A204.1 (cell line): Measurements from ENCODE around the gene PARD3B.

Source experiments
- FAIRE-seq: peaks from 2 replicates; lab custom pipeline; 2012; peaks lifted over from hg19 to GRCh38; lab: Jason Lieb, UNC

Gene PARD3B

GRCh38 chr2:204655101-204655500, 109.8 kb downstream of the PARD3B start:
- FAIRE-seq: no peak

- FAIRE-seq: no peak
These were observed 110.4 kb downstream of the PARD3B start for GRCh38 chr2:204655626-204656025.

DNA sequence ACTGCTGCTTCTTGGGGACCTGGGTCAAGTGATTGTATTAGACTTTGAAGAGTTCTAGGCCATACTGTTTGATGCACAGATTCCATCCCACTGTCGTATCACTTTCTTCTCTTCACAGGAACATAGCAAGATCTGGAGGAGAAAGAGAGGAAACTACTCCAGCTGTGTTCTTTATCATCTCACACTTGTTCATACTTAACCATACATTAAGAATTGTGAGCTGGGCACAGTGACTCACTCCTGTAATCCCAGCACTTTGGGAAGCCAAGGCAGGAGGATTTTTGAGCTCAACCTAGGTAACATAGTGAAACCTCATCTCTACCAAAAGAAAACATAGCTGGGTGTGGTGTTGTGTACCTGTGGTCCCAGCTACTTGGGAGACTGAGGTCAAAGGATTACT, 111.7 kb downstream of the PARD3B start:
- no peak for FAIRE-seq

DNA sequence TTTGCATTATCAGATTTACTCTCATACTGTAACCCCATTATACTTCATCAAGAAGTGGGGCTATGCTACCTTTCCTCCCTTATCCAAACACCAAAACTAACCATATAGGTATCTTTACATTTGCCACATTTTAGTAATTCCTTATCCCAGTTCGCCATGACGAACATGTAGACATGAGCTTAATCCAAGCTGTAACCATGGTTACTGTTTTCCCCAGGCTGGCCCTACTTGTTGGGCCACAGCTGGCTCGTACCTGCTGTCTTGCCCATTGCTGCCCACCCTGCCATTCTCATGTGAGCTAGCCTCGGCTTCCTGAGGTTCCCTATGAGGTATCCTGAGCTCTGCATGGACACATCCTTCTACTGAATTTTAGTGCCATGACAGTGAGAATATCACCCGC, 117.7 kb downstream of the PARD3B start:
- FAIRE-seq: no peak

DNA sequence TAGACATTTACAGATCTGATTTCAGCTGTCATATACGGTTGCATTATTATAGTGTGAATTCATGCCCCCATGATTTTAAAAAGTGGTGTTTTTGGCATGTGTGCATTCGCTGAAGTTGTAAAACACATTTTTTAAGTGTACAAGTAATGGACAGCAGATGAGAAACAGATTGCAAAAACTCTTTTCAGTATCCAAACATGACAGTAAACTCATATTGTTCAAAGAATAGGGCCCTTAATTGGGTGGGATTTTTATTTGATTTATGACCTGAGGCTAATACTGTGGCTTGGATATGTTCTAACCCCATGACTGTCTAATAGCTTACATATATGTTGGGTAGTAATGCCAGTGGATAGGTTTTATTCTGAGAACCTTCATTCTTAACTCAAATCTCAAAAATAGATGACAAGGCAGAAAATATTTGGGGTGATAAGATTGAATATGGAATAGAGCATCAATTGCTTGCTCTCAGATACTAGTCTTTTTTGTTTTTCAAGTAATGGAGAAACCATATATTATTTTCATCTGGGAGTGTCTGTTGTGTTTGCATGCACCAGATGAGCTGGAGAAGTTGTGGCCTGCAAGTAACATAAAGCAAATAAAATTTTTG, 118.6 kb downstream of the PARD3B start:
- FAIRE-seq: no peak

- no peak for FAIRE-seq
These were observed 119.4 kb downstream of the PARD3B start for GRCh38 chr2:204664708-204665121.

GRCh38 chr2:204665207-204665606, 119.9 kb downstream of the PARD3B start:
- no peak for FAIRE-seq

GRCh38 chr2:204665771-204666170, 120.5 kb downstream of the PARD3B start:
- no peak for FAIRE-seq

GRCh38 chr2:204667990-204668389, 122.7 kb downstream of the PARD3B start:
- FAIRE-seq: no peak

GRCh38 chr2:204669382-204669781, 124.1 kb downstream of the PARD3B start:
- FAIRE-seq: no peak

GRCh38 chr2:204670124-204670523, 124.8 kb downstream of the PARD3B start:
- FAIRE-seq: no peak

DNA sequence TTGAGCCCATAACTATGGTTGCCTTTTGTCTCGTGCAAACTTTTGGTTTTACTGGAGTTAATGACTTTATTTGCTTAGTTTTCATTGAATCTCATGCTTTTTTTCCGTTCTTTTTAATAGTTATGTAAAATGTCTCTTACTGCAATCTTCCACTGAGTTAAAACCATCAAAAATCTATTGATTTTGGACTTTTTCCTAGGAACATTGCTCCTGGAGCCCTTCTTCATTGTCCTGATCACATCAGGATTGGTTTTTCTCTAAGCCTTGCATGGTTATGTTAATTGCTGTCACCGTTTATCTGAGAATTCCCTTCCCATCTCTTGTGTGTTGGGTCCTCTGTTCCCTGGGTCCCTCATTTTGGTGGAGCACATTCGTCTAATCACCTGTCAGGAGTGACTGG, 125.5 kb downstream of the PARD3B start:
- FAIRE-seq: no peak

DNA sequence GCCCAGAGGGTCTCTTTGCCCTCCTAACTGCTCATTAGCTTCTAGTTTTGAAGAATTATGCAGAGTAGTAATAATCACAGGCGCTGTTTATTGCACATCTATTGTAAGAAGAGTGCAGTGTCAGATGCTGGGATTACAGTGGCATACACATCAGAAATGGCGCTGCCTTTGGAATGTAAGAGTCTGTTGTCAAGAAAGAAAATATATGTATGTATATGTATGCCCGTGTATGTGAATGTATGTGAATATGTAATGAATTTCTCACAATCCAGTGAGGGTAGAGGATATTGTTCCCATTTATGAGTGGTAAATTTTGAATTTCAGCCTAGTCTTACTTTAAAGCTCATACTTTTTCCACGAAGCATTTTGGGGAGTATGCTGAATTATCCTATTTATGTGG, 127.5 kb downstream of the PARD3B start:
- FAIRE-seq: no peak

GRCh38 chr2:204673877-204674276, 128.6 kb downstream of the PARD3B start:
- FAIRE-seq: no peak

- FAIRE-seq: no peak
These were observed 132.8 kb downstream of the PARD3B start for GRCh38 chr2:204678031-204678430.

DNA sequence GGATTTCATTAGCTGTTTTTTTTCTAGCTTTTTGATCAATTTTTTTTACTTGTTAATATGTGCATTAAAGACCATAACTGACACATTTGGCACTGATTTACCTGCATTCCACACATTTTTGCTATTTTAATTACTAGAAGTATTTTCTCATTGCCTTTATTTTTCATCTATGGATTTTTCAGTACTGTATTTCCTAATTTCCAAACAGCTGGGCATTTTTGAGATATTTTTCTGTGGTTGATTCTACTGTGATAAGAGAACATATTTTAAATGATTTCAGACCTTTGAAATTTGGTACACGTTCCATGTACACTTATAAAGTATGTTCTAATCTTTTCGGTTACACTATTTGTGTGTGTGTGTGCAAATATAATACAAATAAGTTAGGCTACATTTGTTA, 135.3 kb downstream of the PARD3B start:
- FAIRE-seq: no peak

- FAIRE-seq: no peak
These were observed 136.1 kb downstream of the PARD3B start for GRCh38 chr2:204681412-204681811.

DNA sequence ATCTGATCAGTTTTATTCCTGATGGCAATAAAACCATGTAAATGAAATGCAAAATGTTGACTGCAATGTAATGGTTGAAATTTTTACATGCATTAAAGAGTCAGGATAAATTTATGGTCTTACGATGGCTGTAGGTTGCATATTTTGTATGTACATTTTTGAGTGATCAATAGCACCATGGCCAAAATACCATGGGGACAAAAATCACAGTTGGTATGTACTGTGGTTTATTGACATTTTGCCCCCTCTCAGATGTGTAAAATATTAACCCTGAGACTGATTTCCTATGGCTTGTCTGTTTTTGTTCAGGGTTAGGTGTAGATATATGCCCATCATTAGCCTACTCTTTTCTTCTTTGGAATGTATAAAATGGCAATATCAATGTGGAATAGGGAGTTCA, 138.1 kb downstream of the PARD3B start:
- no peak for FAIRE-seq

DNA sequence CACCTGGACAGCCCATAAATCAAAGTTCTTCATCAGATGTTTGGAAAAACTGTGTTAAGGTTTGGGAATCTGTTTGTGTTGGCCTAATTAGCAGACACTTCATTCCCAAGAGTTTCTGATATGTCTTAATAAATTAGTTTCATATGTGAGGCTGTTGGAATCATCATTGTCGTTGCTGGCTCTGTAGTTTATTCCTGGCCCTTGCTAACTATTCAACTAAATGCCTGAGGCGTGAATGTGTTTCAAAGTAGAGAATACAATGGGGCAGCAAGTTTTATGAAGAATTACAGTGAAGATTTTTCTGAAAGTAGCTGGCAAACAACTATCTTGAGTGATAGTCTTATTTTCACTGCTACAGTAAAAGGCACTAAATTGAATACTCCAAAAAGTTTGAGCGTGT, 141.1 kb downstream of the PARD3B start:
- no peak for FAIRE-seq

GRCh38 chr2:204687776-204688175, 142.5 kb downstream of the PARD3B start:
- FAIRE-seq: no peak

DNA sequence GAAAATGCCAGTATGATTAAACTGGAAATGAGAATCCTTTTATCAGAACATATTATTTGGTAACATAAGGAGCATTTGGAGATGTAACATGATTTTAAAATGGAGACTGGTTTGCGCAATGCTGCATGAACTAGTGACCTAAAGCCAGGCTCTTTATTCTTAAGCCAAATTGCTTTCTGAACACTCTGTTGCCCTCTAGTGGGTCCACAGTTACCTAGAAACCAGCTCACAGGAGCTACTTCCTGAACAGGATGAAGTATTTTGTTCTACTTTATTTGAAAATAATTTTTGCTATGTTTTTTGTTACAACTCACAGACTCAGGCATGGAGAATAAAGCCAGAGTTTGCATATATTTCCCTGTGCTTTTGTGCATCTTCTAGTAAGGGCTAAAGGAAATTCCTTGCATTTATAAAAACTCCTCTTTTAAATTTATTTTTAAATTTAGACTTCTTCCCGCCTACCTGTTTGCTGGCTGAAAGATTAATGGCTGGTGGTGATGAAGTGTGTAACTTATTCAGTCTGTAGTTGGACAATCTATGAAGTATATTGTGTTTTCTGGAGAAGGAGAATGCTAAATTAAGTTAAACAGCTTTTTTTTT, 146.7 kb downstream of the PARD3B start:
- FAIRE-seq: peak; percentile 86

DNA sequence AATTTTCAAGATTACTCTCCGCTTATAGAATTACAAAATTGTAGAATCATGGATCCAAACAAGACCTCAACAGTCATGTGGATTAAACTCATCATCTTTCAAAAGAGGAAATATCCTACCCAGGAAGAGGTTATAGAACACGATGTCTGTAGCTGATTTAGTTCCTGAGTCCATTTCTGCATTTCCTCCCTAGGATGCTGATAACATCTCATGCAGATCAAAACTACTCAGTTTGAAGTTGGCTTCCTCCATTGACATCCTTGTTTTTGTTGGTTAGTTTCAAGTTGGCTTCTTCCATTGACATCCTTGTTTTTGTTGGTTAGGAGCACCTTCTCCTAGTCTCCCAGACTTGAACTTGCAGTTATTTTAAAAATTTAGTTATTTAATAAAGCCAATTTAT, 147.5 kb downstream of the PARD3B start:
- FAIRE-seq: no peak

GRCh38 chr2:204693262-204693661, 148.0 kb downstream of the PARD3B start:
- no peak for FAIRE-seq

GRCh38 chr2:204695506-204695905, 150.2 kb downstream of the PARD3B start:
- no peak for FAIRE-seq

DNA sequence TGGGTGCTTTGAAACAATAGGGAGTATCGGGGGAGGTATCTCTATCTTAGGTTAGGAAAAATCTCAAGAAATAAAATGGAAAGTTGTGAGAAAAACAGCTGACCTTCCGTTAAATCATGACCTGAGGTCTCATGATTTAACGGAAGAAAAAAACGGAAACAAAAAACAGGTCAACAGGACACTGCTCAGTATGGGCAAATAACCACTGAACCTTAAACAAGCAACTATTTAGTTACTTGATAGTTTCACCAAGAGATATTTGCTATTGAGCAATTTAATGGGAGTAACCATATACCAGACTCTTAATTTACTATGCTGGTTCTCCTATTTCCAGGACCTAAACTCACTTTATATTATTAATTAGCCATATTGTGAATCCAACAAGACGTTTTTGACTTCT, 150.8 kb downstream of the PARD3B start:
- FAIRE-seq: no peak
